WTC11 (cell line): Measurements from ENCODE around the gene RACK1. TPM values are rescaled to one million over a fixed set of nuclear protein-coding genes. Genes with fewer than 3 reads are reported as not detected.
"Not testable (repeated sequence)": the region's sequence is repeated elsewhere in the genome, so short reads cannot be mapped to it uniquely, and the experiment has no call there.

Source experiments
- ATAC-seq: fragments of 200-7000 bp; cut with Tn5 transposase; 2 replicates; pipeline ENCODE4 v1.10.0; 2021; ENCODE audit warnings: mild to moderate bottlenecking, moderate library complexity
- CTCF ChIA-PET: fragments of 300-600 bp; sonication (Branson Sonifier 250); formaldehyde crosslinking; loops from one replicate; lab custom pipeline; 2021; ENCODE audit warnings: antibody characterized with exemption; lab: Charles Lee
- POLR2A ChIA-PET: fragments of 350-600 bp; sonication (Branson Sonifier 250); formaldehyde crosslinking; loops from one replicate; lab custom pipeline; 2021; ENCODE audit warnings: antibody characterized with exemption; lab: Charles Lee
- DNase-seq: peaks from one replicate; pipeline ENCODE4 v3.0.0; 2021; ENCODE audit warnings: low spot score
- H3K27ac Mint-ChIP-seq: 2 replicates; pipeline ENCODE4 v1.8.0; 2021; ENCODE audit warnings: mixed read lengths
- H3K27me3 Mint-ChIP-seq: 2 replicates; pipeline ENCODE4 v1.8.0; 2021; ENCODE audit warnings: low read depth, mild to moderate bottlenecking, moderate library complexity, mixed read lengths
- H3K36me3 Mint-ChIP-seq: 2 replicates; pipeline ENCODE4 v1.8.0; 2021; ENCODE audit warnings: mixed read lengths
- H3K4me1 Mint-ChIP-seq: 2 replicates; pipeline ENCODE4 v1.8.0; 2022; ENCODE audit warnings: mixed read lengths
- H3K4me3 Mint-ChIP-seq: 2 replicates; pipeline ENCODE4 v1.8.0; 2021; ENCODE audit warnings: mild to moderate bottlenecking, moderate library complexity, mixed read lengths
- H3K9me3 Mint-ChIP-seq: 2 replicates; pipeline ENCODE4 v1.8.0; 2021; ENCODE audit warnings: mixed read lengths
- ARID4B ChIP-seq: sonication (generic); formaldehyde crosslinking; IDR thresholded peaks from 2 replicates; pipeline ENCODE4 v1.8.0; 2023; ENCODE audit warnings: missing genetic modification reagents, mild to moderate bottlenecking, borderline replicate concordance
- FOXP1 ChIP-seq: sonication (generic); formaldehyde crosslinking; IDR thresholded peaks from 2 replicates; pipeline ENCODE4 v1.8.0; 2022; ENCODE audit warnings: missing genetic modification reagents, mild to moderate bottlenecking, moderate library complexity, borderline replicate concordance
- HMGA2 ChIP-seq: fragments of 250-450 bp; sonication (Bioruptor Pico); IDR thresholded peaks from 2 replicates; pipeline ENCODE4 v1.4.0; 2021; ENCODE audit warnings: mild to moderate bottlenecking, moderate library complexity
- KAT7 ChIP-seq: sonication (generic); formaldehyde crosslinking; IDR thresholded peaks from 2 replicates; pipeline ENCODE4 v1.8.1; 2023; ENCODE audit warnings: missing genetic modification reagents, mild to moderate bottlenecking, borderline replicate concordance
- MYBL2 ChIP-seq: sonication (generic); formaldehyde crosslinking; IDR thresholded peaks from 2 replicates; pipeline ENCODE4 v1.8.1; 2023; ENCODE audit warnings: mild to moderate bottlenecking, moderate library complexity, missing genetic modification reagents
- NR3C1 ChIP-seq: sonication (generic); formaldehyde crosslinking; conservative IDR thresholded peaks from 2 replicates; pipeline ENCODE4 v1.8.1; 2023; ENCODE audit warnings: low read depth, mild to moderate bottlenecking, missing genetic modification reagents
- OVOL2 ChIP-seq: fragments of 250-450 bp; sonication (Bioruptor Pico); IDR thresholded peaks from 2 replicates; pipeline ENCODE4 v1.9.0; 2021; ENCODE audit warnings: mild to moderate bottlenecking, borderline replicate concordance
- TCF7 ChIP-seq: sonication (generic); formaldehyde crosslinking; IDR thresholded peaks from 2 replicates; pipeline ENCODE4 v1.8.0; 2022; ENCODE audit warnings: mild to moderate bottlenecking, low read depth, missing genetic modification reagents, moderate library complexity
- ZNF263 ChIP-seq: sonication (generic); formaldehyde crosslinking; IDR thresholded peaks from 2 replicates; pipeline ENCODE4 v1.8.1; 2022; ENCODE audit warnings: low read depth, mild to moderate bottlenecking, moderate library complexity, missing genetic modification reagents
- ZNF423 ChIP-seq: fragments of 250-450 bp; sonication (Bioruptor Pico); IDR thresholded peaks from 2 replicates; pipeline ENCODE4 v2.1.2; 2022; ENCODE audit warnings: mild to moderate bottlenecking, moderate library complexity
- ZNF512 ChIP-seq: sonication (generic); formaldehyde crosslinking; IDR thresholded peaks from 2 replicates; pipeline ENCODE4 v1.8.1; 2022; ENCODE audit warnings: missing genetic modification reagents, borderline replicate concordance
- ZNF532 ChIP-seq: fragments of 250-450 bp; sonication (Bioruptor Pico); IDR thresholded peaks from 2 replicates; pipeline ENCODE4 v1.9.0; 2021; ENCODE audit warnings: mild to moderate bottlenecking, borderline replicate concordance
- total RNA-seq: library from RNA; stranded (reverse); gene quantifications from 3 replicates; pipeline ENCODE4 v1.2.3, GENCODE V29; 2021
- TF ChIP-seq, protein P1 (sequence below): fragments of 200-600 bp; IDR thresholded peaks from 2 replicates; pipeline ENCODE4 v1.8.0; 2022; ENCODE audit warnings: antibody characterized with exemption
- TF ChIP-seq, protein P2 (sequence below): fragments of 250-450 bp; sonication (Bioruptor Pico); IDR thresholded peaks from 2 replicates; pipeline ENCODE4 v1.9.0; 2021; ENCODE audit warnings: mild to moderate bottlenecking
- TF ChIP-seq, protein P3 (sequence below): fragments of 250-450 bp; sonication (Bioruptor Pico); IDR thresholded peaks from 2 replicates; pipeline ENCODE4 v1.8.0; 2021; ENCODE audit warnings: mild to moderate bottlenecking
- TF ChIP-seq, protein P4 (sequence below): fragments of 250-450 bp; sonication (Bioruptor Pico); conservative IDR thresholded peaks from 2 replicates; pipeline ENCODE4 v1.9.0; 2021; ENCODE audit warnings: mild to moderate bottlenecking

RACK1 gene
- total RNA-seq, 1 experiment from 2014 or later: 2,360 TPM

DNA sequence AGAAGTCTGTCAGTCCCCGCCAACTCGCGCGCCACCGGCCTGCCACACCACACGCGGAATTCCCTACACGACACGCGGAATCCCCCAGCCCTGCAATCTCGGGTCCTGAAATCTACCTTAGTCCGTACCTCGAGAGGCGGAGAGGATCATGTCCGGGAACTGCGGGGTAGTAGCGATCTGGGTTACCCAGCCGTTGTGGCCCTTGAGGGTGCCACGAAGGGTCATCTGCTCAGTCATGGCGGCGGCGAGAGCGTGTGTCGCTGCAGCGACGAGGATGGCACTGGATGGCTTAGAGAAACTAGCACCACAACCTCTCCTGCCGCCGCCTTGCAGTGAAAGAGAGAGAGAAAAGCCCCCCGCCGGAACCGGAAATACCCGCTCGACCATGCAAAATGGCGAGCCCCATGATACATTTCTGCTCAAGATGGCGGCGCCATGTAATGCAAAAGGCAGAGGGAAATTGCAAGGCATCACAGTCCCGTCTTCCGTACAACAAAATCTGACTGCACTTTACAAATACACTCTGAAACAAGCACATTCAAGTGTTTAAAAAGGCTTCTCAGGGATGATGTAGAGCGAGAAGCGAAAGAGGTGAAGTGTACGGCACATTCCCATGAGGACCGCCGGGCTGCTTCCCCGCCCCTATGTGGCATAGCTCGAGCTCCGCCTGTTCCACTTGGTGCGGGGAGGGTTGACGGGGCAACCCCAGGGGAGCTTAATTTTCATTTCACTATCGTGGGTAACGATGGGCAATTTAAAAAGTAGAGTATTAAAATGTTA, at the start of gene RACK1 (continued):
- TF ChIP-seq KAT7 (CRISPR knock-in tag) (no peak), FOXP1 (CRISPR knock-in tag) (peak; percentile 75), NR3C1 (CRISPR knock-in tag) (no peak), ARID4B (peak; percentile 61; the same call in 1 of the 2 replicates), ZNF532 (CRISPR knock-in tag) (no peak), TCF7 (CRISPR knock-in tag) (no peak), ZNF263 (no peak), OVOL2 (no peak), ZNF512 (no peak), HMGA2 (CRISPR knock-in tag) (no peak), ZNF423 (CRISPR knock-in tag) (no peak), MYBL2 (CRISPR knock-in tag) (peak; percentile 35; the same call in 1 of the 2 replicates)
- TF ChIP-seq, protein P1, sequence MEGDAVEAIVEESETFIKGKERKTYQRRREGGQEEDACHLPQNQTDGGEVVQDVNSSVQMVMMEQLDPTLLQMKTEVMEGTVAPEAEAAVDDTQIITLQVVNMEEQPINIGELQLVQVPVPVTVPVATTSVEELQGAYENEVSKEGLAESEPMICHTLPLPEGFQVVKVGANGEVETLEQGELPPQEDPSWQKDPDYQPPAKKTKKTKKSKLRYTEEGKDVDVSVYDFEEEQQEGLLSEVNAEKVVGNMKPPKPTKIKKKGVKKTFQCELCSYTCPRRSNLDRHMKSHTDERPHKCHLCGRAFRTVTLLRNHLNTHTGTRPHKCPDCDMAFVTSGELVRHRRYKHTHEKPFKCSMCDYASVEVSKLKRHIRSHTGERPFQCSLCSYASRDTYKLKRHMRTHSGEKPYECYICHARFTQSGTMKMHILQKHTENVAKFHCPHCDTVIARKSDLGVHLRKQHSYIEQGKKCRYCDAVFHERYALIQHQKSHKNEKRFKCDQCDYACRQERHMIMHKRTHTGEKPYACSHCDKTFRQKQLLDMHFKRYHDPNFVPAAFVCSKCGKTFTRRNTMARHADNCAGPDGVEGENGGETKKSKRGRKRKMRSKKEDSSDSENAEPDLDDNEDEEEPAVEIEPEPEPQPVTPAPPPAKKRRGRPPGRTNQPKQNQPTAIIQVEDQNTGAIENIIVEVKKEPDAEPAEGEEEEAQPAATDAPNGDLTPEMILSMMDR: no peak
- TF ChIP-seq, protein P2, sequence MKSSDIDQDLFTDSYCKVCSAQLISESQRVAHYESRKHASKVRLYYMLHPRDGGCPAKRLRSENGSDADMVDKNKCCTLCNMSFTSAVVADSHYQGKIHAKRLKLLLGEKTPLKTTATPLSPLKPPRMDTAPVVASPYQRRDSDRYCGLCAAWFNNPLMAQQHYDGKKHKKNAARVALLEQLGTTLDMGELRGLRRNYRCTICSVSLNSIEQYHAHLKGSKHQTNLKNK (CRISPR knock-in tag): no peak
- TF ChIP-seq, protein P3, sequence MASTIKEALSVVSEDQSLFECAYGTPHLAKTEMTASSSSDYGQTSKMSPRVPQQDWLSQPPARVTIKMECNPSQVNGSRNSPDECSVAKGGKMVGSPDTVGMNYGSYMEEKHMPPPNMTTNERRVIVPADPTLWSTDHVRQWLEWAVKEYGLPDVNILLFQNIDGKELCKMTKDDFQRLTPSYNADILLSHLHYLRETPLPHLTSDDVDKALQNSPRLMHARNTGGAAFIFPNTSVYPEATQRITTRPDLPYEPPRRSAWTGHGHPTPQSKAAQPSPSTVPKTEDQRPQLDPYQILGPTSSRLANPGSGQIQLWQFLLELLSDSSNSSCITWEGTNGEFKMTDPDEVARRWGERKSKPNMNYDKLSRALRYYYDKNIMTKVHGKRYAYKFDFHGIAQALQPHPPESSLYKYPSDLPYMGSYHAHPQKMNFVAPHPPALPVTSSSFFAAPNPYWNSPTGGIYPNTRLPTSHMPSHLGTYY (CRISPR knock-in tag): no peak
- TF ChIP-seq, protein P4, sequence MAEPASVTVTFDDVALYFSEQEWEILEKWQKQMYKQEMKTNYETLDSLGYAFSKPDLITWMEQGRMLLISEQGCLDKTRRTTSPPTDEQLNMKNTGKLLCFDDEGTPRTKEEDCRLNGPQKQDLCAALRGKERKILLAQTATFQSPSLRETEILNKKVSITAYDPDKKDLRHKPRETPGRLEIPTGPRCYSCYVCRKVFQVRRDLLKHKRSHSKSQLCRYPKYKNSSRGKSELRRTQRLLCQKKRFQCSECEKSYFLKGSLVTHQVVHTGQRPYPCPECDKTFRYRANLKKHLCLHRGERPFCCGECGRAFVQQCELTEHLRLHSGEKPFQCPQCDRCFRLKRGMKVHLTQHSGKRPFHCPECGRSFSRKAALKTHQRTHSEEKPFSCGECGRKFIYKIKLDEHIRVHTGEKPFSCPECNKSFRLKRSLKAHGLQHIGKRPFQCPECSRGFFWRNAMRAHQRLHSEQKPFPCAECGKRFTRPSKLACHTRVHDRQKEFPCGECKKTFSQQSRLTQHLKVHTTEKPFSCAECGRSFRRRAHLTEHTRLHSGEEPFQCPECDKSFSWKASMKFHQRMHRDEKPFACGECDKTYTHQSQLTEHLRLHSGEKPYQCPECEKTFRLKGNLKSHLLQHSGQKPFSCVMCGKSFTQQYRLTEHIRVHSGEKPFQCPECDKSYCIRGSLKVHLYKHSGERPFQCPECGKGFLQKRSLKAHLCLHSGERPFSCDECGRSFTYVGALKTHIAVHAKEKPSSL (CRISPR knock-in tag): no peak

- CTCF ChIA-PET: not testable (repeated sequence)
Observed at GRCh38 chr5:181287331-181287730, 43.6 kb upstream of the RACK1 start.

More at GRCh38 chr5:181287331-181287730, 43.6 kb upstream of the RACK1 start:
- H3K4me1 Mint-ChIP-seq, H3K27me3 Mint-ChIP-seq, DNase-seq, ATAC-seq, POLR2A ChIA-PET, H3K4me3 Mint-ChIP-seq, H3K27ac Mint-ChIP-seq, H3K9me3 Mint-ChIP-seq: not testable (repeated sequence)
- peaks cover 36% of the 10 kb centered on the region for H3K36me3 Mint-ChIP-seq
